Measurements from ENCODE around the gene IL13RA1.
"Not testable (repeated sequence)": the region's sequence is repeated elsewhere in the genome, so short reads cannot be mapped to it uniquely, and the experiment has no call there.

GRCh38 chrX:118732551-118732950, 5.1 kb downstream of the IL13RA1 start:
- TF ChIP-seq CTCF, EZH2, EZH2phosphoT487 (IDR thresholded peaks at IDR 0.05): not testable (repeated sequence)
